Vagina (tissue), 2 donors: ENCODE data around the gene LAMC3.

ENCODE experiments used
- CTCF ChIP-seq, 3 experiments: fragments of 450-650 bp in 2 of 3; fragments of 200-600 bp in 1 of 3; sonication (generic) in 1 of 3; IDR thresholded peaks; one replicate each; pipeline ENCODE4 v1.5.1; 2017 to 2019; ENCODE audit warnings: antibody characterized with exemption in 3 of 3, mild to moderate bottlenecking in 2 of 3, moderate library complexity in 2 of 3
- POLR2A ChIP-seq, 2 donors: fragments of 450-650 bp; IDR thresholded peaks; one replicate each; pipeline ENCODE4 v1.6.1; 2017; ENCODE audit warnings: antibody characterized with exemption in 2 of 2, mild to moderate bottlenecking in 2 of 2, moderate library complexity in 2 of 2

GRCh38 chr9:131112374-131113154, 103.6 kb downstream of the LAMC3 start:
- TF ChIP-seq CTCF (IDR thresholded peaks at IDR 0.05) (no peak), POLR2A (IDR thresholded peaks at IDR 0.05) (no peak)
